ENCODE data around the gene PKHD1.

The PKHD1 gene

GRCh38 chr6:51846531-51846930 is 240.9 kb downstream of the PKHD1 start:
- no peak for DNase-seq

GRCh38 chr6:51844336-51844735 is 243.1 kb downstream of the PKHD1 start:
- DNase-seq = no peak

- DNase-seq = no peak
Observed at GRCh38 chr6:51843456-51844056, 243.9 kb downstream of the PKHD1 start.

- DNase-seq = no peak
Observed at GRCh38 chr6:51842804-51843378, 244.5 kb downstream of the PKHD1 start.

GRCh38 chr6:51842061-51842803 is 245.2 kb downstream of the PKHD1 start:
- no peak for DNase-seq

- DNase-seq = no peak
Observed at GRCh38 chr6:51841626-51842025, 245.8 kb downstream of the PKHD1 start.

- no peak for DNase-seq
Observed at GRCh38 chr6:51839726-51840374, 247.6 kb downstream of the PKHD1 start.

- DNase-seq = no peak
Observed at GRCh38 chr6:51830666-51831065, 256.7 kb downstream of the PKHD1 start.

GRCh38 chr6:51827580-51827979 is 259.8 kb downstream of the PKHD1 start:
- no peak for DNase-seq

GRCh38 chr6:51824940-51825339 is 262.5 kb downstream of the PKHD1 start:
- no peak for DNase-seq

GRCh38 chr6:51820555-51820954 is 266.9 kb downstream of the PKHD1 start:
- no peak for DNase-seq

GRCh38 chr6:51818520-51819022 is 268.8 kb downstream of the PKHD1 start:
- no peak for DNase-seq

GRCh38 chr6:51817832-51818231 is 269.6 kb downstream of the PKHD1 start:
- DNase-seq = no peak

GRCh38 chr6:51814418-51814817 is 273.0 kb downstream of the PKHD1 start:
- DNase-seq = no peak

GRCh38 chr6:51813904-51814303 is 273.5 kb downstream of the PKHD1 start:
- no peak for DNase-seq

GRCh38 chr6:51812231-51812630 is 275.2 kb downstream of the PKHD1 start:
- no peak for DNase-seq

- no peak for DNase-seq
Observed at GRCh38 chr6:51805517-51805916, 281.9 kb downstream of the PKHD1 start.

- DNase-seq = no peak
Observed at GRCh38 chr6:51800603-51801002, 286.8 kb downstream of the PKHD1 start.

- DNase-seq = no peak
Observed at GRCh38 chr6:51793393-51793792, 294.0 kb downstream of the PKHD1 start.

GRCh38 chr6:51792273-51793030 is 295.0 kb downstream of the PKHD1 start:
- no peak for DNase-seq

- DNase-seq = no peak
Observed at GRCh38 chr6:51790946-51791345, 296.5 kb downstream of the PKHD1 start.

GRCh38 chr6:51788121-51788520 is 299.3 kb downstream of the PKHD1 start:
- no peak for DNase-seq

GRCh38 chr6:51778666-51779065 is 308.7 kb downstream of the PKHD1 start:
- no peak for DNase-seq
